ENCODE results near the gene TNFSF4. TPM values are rescaled to one million over a fixed set of nuclear protein-coding genes. Genes with fewer than 3 reads are reported as not detected.

The TNFSF4 gene
- polyA plus RNA-seq, 1 of the 3 experiments (the other 2 are of a cell fraction) = 25.9 TPM

GRCh38 chr1:173152598-173152997 is 54.5 kb downstream of the TNFSF4 start:
- Histone ChIP-seq H3K9ac (no peak overlapping the region), H3K4me1 (ENCODE audit: control insufficient read depth in 1 of 2, insufficient read depth in 2 of 2, low read depth in 1 of 2, low read length in 1 of 2) (no peaks in the 10 kb centered on the region), H2AFZ (ENCODE audit: low read depth) (no peak overlapping the region), H3K9me3 (no peaks in the 10 kb centered on the region), H3K27ac (ENCODE audit: low read depth in 2 of 2, low read length in 1 of 2) (no peak overlapping the region), H3F3A (replicated peaks; ENCODE audit: insufficient read depth) (no peaks in the 10 kb centered on the region), H3K4me3 (ENCODE audit: low read depth in 2 of 2, low read length in 1 of 2) (no peak overlapping the region), H4K20me1 (ENCODE audit: insufficient read depth) (no peaks in the 10 kb centered on the region), H3K36me3 (replicated peaks in 1 of 2; ENCODE audit: control insufficient read depth in 1 of 2, insufficient read depth in 2 of 2, low read length in 1 of 2) (no peaks in the 10 kb centered on the region), H3K4me2 (no peak overlapping the region), H3K9me2 (no peaks in the 10 kb centered on the region), H3K27me3 (ENCODE audit: insufficient read depth) (no peaks in the 10 kb centered on the region), H3K79me2 (ENCODE audit: insufficient read depth) (no peaks in the 10 kb centered on the region)
- ChIA-PET CTCF (no interaction called here), POLR2A (no interaction called here)
- 78% methylated on average over 2 of the region's 2 CpGs for WGBS (ENCODE audit: low lambda C conversion rate)
- TF ChIP-seq TCF12 (IDR thresholded peaks at IDR 0.05) = no peak
- TF ChIP-seq FOXJ3 (CRISPR knock-in tag; IDR thresholded peaks at IDR 0.05) = no peak
- no peak for TF ChIP-seq MEF2A (IDR thresholded peaks at IDR 0.05; ENCODE audit: borderline replicate concordance, low read depth)
- no peak for TF ChIP-seq ELF1 (IDR thresholded peaks at IDR 0.05)
- no peak for TF ChIP-seq USF2 (IDR thresholded peaks at IDR 0.05; ENCODE audit: borderline replicate concordance, low read depth, low read length)
- TF ChIP-seq ZBTB33 (IDR thresholded peaks at IDR 0.05; ENCODE audit: borderline replicate concordance, low read depth) = no peak
- no peak for TF ChIP-seq GABPA (IDR thresholded peaks at IDR 0.05; ENCODE audit: low read depth)
- no peak for TF ChIP-seq SMC3 (IDR thresholded peaks at IDR 0.05; ENCODE audit: low read depth, low read length)
- TF ChIP-seq IRF3 (IDR thresholded peaks at IDR 0.05; ENCODE audit: low read depth, low read length) = no peak
- TF ChIP-seq USF1 (IDR thresholded peaks at IDR 0.05; ENCODE audit: borderline replicate concordance, low read depth) = no peak
- TF ChIP-seq FOXM1 (IDR thresholded peaks at IDR 0.05; ENCODE audit: low read depth) = no peak
- TF ChIP-seq CHD2 (IDR thresholded peaks at IDR 0.05; ENCODE audit: low read length, partially characterized antibody) = no peak
- no peak for TF ChIP-seq MAX (IDR thresholded peaks at IDR 0.05; ENCODE audit: low read depth)
- no peak for TF ChIP-seq YY1 (IDR thresholded peaks at IDR 0.05; ENCODE audit: low read depth)
- no peak for DNase-seq

GRCh38 chr1:173150795-173151194 is 56.3 kb downstream of the TNFSF4 start:
- H3F3A ChIP-seq (replicated peaks; ENCODE audit: insufficient read depth) = no peaks in the 10 kb centered on the region
- H3K4me3 ChIP-seq (ENCODE audit: low read depth in 2 of 2, low read length in 1 of 2) = no peak overlapping the region
- no peak overlapping the region for H3K9ac ChIP-seq
- WGBS (ENCODE audit: low lambda C conversion rate) = 49% methylated on average over 2 of the region's 2 CpGs
- no peaks in the 10 kb centered on the region for H3K79me2 ChIP-seq (ENCODE audit: insufficient read depth)
- no peaks in the 10 kb centered on the region for H3K4me1 ChIP-seq (ENCODE audit: control insufficient read depth in 1 of 2, insufficient read depth in 2 of 2, low read depth in 1 of 2, low read length in 1 of 2)
- DNase-seq = no peak
- H3K9me2 ChIP-seq = no peaks in the 10 kb centered on the region
- no peak overlapping the region for H3K27ac ChIP-seq (ENCODE audit: low read depth in 2 of 2, low read length in 1 of 2)
- no peaks in the 10 kb centered on the region for H3K27me3 ChIP-seq (ENCODE audit: insufficient read depth)
- no peaks in the 10 kb centered on the region for H3K36me3 ChIP-seq (replicated peaks in 1 of 2; ENCODE audit: control insufficient read depth in 1 of 2, insufficient read depth in 2 of 2, low read length in 1 of 2)
- no peak overlapping the region for H3K4me2 ChIP-seq
- 0 out of 2 replicates have a peak, but pooled peaks cover 2% of the 10 kb centered on the region for H3K9me3 ChIP-seq
- ChIA-PET CTCF (no interaction called here), POLR2A (no interaction called here)
- H4K20me1 ChIP-seq (ENCODE audit: insufficient read depth) = no peaks in the 10 kb centered on the region
- H2AFZ ChIP-seq (ENCODE audit: low read depth) = no peak overlapping the region
- TF ChIP-seq NFIC (IDR thresholded peaks at IDR 0.05; ENCODE audit: borderline replicate concordance) = no peak
- no peak for TF ChIP-seq IRF3 (IDR thresholded peaks at IDR 0.05; ENCODE audit: low read depth, low read length)
- no peak for TF ChIP-seq MXI1 (IDR thresholded peaks at IDR 0.05; ENCODE audit: low read depth, low read length)
- no peak for TF ChIP-seq USF1 (IDR thresholded peaks at IDR 0.05; ENCODE audit: borderline replicate concordance, low read depth)
- no peak for TF ChIP-seq RAD21 (IDR thresholded peaks at IDR 0.05; ENCODE audit: low read length)
- TF ChIP-seq JUND (IDR thresholded peaks at IDR 0.05) = no peak
- TF ChIP-seq YY1 (IDR thresholded peaks at IDR 0.05; ENCODE audit: low read depth) = no peak
- TF ChIP-seq RXRA (IDR thresholded peaks at IDR 0.05; ENCODE audit: borderline replicate concordance, low read depth) = no peak
- TF ChIP-seq NRF1 (IDR thresholded peaks at IDR 0.05; ENCODE audit: low read depth, low read length) = no peak
- no peak for TF ChIP-seq TCF12 (IDR thresholded peaks at IDR 0.05)
- no peak for TF ChIP-seq EP300 (IDR thresholded peaks at IDR 0.05; ENCODE audit: borderline replicate concordance in 1 of 2, low read depth in 1 of 2, low read length in 1 of 2)
- no peak for TF ChIP-seq CHD2 (IDR thresholded peaks at IDR 0.05; ENCODE audit: low read length, partially characterized antibody)
- TF ChIP-seq USF2 (IDR thresholded peaks at IDR 0.05; ENCODE audit: borderline replicate concordance, low read depth, low read length) = no peak
- no peak for TF ChIP-seq GABPA (IDR thresholded peaks at IDR 0.05; ENCODE audit: low read depth)

Data from SK-N-SH (cell line).